OCI-LY1 (cell line): Measurements from ENCODE around the gene TEC.
A peak's percentile ranks its signal among the peaks of the same experiment; 100 is the strongest.

Source experiments
- H2AFZ ChIP-seq: fragments of 200-600 bp; sonication (generic), shearing (Covaris generic); 2 replicates; pipeline ENCODE4 v1.6.0; 2014; ENCODE audit warnings: antibody characterized with exemption, mild to moderate bottlenecking, low read length
- H3F3A ChIP-seq: fragments of 200-600 bp; sonication (generic), shearing (Covaris generic); 2 replicates; pipeline ENCODE4 v1.6.0; 2014; ENCODE audit warnings: mild to moderate bottlenecking, antibody characterized with exemption, low read length, moderate library complexity; ENCODE audit not compliant: insufficient read depth
- H3K27ac ChIP-seq: fragments of 200-600 bp; sonication (generic); 2 replicates; pipeline ENCODE4 v1.5.1; 2014; ENCODE audit warnings: low read length, mixed run types, mild to moderate bottlenecking, low read depth; ENCODE audit not compliant: poor library complexity, severe bottlenecking
- H3K27me3 ChIP-seq: fragments of 200-600 bp; sonication (generic); 2 replicates; pipeline ENCODE4 v1.6.0; 2014; ENCODE audit warnings: antibody characterized with exemption, mild to moderate bottlenecking, low read length, moderate library complexity; ENCODE audit not compliant: insufficient read depth
- H3K36me3 ChIP-seq: fragments of 200-600 bp; sonication (generic); 2 replicates; pipeline ENCODE4 v1.6.1; 2014; ENCODE audit warnings: mild to moderate bottlenecking, antibody characterized with exemption, low read length, moderate library complexity, mixed read lengths; ENCODE audit not compliant: insufficient read depth
- H3K4me1 ChIP-seq: fragments of 200-600 bp; sonication (generic); 2 replicates; pipeline ENCODE4 v1.5.1; 2014; ENCODE audit warnings: mild to moderate bottlenecking, low read length, moderate library complexity; ENCODE audit not compliant: insufficient read depth, severe bottlenecking
- H3K4me2 ChIP-seq: fragments of 200-600 bp; sonication (generic), shearing (Covaris generic); 2 replicates; pipeline ENCODE4 v1.6.1; 2014; ENCODE audit warnings: low read length
- H3K4me3 ChIP-seq: fragments of 200-600 bp; sonication (generic); 2 replicates; pipeline ENCODE4 v1.5.1; 2014; ENCODE audit warnings: low read length, low read depth, mild to moderate bottlenecking, mixed read lengths; ENCODE audit not compliant: poor library complexity, severe bottlenecking
- H3K79me2 ChIP-seq: fragments of 200-600 bp; shearing (Covaris generic); 2 replicates; pipeline ENCODE4 v1.6.1; 2016; ENCODE audit warnings: mixed run types, low read length, mixed read lengths; ENCODE audit not compliant: insufficient read depth
- H3K9ac ChIP-seq: fragments of 200-600 bp; sonication (generic), shearing (Covaris generic); 2 replicates; pipeline ENCODE4 v1.6.1; 2014; ENCODE audit warnings: mild to moderate bottlenecking, low read length, mixed read lengths
- H3K9me2 ChIP-seq: fragments of 200-600 bp; sonication (generic), shearing (Covaris generic); 2 replicates; pipeline ENCODE4 v1.6.1; 2014; ENCODE audit warnings: low read depth, mild to moderate bottlenecking, low read length, mixed read lengths
- H3K9me3 ChIP-seq: fragments of 200-600 bp; shearing (Covaris generic); 2 replicates; pipeline ENCODE4 v1.6.1; 2014; ENCODE audit warnings: low read length, mixed read lengths
- H4K20me1 ChIP-seq: fragments of 200-600 bp; sonication (generic), shearing (Covaris generic); 2 replicates; pipeline ENCODE4 v1.6.0; 2016; ENCODE audit warnings: mild to moderate bottlenecking, low read length; ENCODE audit not compliant: insufficient read depth
- EZH2 ChIP-seq: fragments of 200-600 bp; sonication (generic), shearing (Covaris generic); IDR thresholded peaks from 2 replicates; pipeline ENCODE4 v1.8.0; 2017; ENCODE audit warnings: borderline replicate concordance, mixed run types, mild to moderate bottlenecking, antibody characterized with exemption, low read length, moderate library complexity, mixed read lengths
- TF ChIP-seq, protein P1 (sequence below): fragments of 200-600 bp; sonication (generic), shearing (Covaris generic); IDR thresholded peaks from 2 replicates; pipeline ENCODE4 v1.5.1; 2017; ENCODE audit warnings: mild to moderate bottlenecking, antibody characterized with exemption, low read length, moderate library complexity, mixed read lengths

TEC gene

DNA sequence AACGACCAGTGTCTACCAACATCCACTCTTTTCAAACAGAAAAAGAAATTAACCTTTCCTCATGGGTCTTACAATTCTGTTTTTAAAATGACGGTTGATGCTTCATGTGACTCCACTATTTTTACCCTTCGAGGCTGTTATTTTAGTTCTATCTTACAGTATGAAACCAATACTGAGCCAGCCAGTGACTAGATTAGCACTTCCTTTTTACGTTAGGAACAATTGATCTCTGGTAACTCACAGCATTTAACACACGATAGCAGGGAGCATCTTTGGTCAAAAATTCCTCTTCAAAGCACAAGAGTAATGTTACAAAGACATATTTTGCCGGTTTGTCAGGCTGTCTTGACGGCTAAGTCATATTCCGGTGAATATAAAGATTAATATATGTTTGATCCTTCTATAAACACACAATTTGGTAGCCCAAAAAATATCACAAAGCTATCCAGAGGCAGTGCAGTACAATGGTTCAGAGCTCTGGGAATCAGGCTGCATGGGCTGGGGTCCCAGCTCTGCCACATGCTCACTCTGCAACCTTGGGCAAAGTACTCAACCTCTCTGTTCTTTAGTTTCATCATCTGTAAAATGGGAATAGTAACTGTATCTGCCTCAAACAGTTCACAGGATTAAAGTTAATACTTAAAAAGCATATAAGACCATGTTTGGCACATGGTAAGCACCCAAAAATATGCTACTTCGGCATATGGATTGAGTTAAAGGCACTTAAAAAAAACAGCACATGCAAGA lies 72.7 kb downstream of the TEC start:
- H3F3A ChIP-seq, result no peaks in the 10 kb centered on the region
- peak overlapping the region; percentile 18 for H3K4me3 ChIP-seq
- no peaks in the 10 kb centered on the region for H3K9me3 ChIP-seq
- no peaks in the 10 kb centered on the region for H4K20me1 ChIP-seq
- no peak overlapping the region for H2AFZ ChIP-seq
- H3K27ac ChIP-seq, result peak overlapping the region; percentile 58
- H3K4me2 ChIP-seq, result peak overlapping the region; percentile 48
- peak overlapping the region; percentile 35; the same call in 1 of the 2 replicates for H3K9ac ChIP-seq
- no peaks in the 10 kb centered on the region for H3K9me2 ChIP-seq
- H3K27me3 ChIP-seq, result no peaks in the 10 kb centered on the region
- H3K4me1 ChIP-seq, result peaks cover 68% of the 10 kb centered on the region
- TF ChIP-seq EZH2, result no peak
- TF ChIP-seq, protein P1, sequence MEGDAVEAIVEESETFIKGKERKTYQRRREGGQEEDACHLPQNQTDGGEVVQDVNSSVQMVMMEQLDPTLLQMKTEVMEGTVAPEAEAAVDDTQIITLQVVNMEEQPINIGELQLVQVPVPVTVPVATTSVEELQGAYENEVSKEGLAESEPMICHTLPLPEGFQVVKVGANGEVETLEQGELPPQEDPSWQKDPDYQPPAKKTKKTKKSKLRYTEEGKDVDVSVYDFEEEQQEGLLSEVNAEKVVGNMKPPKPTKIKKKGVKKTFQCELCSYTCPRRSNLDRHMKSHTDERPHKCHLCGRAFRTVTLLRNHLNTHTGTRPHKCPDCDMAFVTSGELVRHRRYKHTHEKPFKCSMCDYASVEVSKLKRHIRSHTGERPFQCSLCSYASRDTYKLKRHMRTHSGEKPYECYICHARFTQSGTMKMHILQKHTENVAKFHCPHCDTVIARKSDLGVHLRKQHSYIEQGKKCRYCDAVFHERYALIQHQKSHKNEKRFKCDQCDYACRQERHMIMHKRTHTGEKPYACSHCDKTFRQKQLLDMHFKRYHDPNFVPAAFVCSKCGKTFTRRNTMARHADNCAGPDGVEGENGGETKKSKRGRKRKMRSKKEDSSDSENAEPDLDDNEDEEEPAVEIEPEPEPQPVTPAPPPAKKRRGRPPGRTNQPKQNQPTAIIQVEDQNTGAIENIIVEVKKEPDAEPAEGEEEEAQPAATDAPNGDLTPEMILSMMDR, result no peak
- H3K36me3 ChIP-seq, result no peaks in the 10 kb centered on the region
- no peaks in the 10 kb centered on the region; the same call in 1 of the 2 replicates for H3K79me2 ChIP-seq

DNA sequence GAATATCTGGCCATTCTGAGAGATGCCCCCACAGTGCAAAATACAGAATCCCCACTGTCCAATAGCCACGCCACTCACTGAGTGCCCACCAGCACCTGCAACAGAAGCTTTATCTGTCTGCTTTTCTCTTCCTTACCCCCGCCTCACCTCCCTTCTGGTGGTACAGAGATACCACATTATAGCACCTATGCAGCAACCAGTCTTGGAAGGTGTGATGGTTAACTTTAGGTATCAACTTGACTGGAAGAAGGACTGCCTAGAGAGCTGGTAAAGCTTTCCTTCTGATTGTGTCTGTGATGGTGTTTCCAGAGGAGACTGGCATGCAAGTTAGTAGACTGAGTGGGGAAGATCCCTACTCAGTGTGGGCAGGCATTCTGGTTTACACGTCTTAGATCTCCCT lies 73.8 kb downstream of the TEC start:
- no peaks in the 10 kb centered on the region for H3K27me3 ChIP-seq
- H3K4me1 ChIP-seq, result peaks cover 70% of the 10 kb centered on the region
- H4K20me1 ChIP-seq, result no peaks in the 10 kb centered on the region
- H3K9ac ChIP-seq, result peak overlapping the region; percentile 33; the same call in 1 of the 2 replicates
- no peaks in the 10 kb centered on the region; the same call in 1 of the 2 replicates for H3K79me2 ChIP-seq
- no peaks in the 10 kb centered on the region for H3K36me3 ChIP-seq
- no peaks in the 10 kb centered on the region for H3K9me2 ChIP-seq
- no peaks in the 10 kb centered on the region for H3K9me3 ChIP-seq
- H3F3A ChIP-seq, result no peaks in the 10 kb centered on the region
- peak overlapping the region; percentile 48 for H3K4me2 ChIP-seq
- H3K4me3 ChIP-seq, result no peak overlapping the region
- TF ChIP-seq, protein P1, result no peak
- TF ChIP-seq EZH2, result no peak
- H3K27ac ChIP-seq, result peak overlapping the region; percentile 58
- no peak overlapping the region for H2AFZ ChIP-seq

DNA sequence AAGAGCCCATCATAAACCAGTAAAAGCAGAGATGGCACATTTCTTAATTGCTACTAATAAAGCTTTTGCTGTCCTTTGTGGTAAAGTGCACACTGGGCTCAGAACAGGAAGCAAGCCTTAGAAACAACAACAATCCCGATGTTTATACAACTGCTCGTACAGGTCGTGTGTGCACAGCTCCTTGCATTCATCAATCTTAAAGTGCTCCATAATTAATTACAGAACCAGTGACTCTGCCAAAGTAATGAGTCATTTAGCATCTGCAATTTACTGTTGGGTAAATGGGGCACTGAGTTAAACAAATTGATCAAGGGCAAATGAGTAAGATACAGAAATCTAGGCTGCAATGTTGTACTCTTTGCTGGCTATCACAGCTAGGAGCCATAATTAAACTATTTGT lies 74.3 kb downstream of the TEC start:
- Histone ChIP-seq H3K4me1 (peaks cover 75% of the 10 kb centered on the region), H3K27ac (peak overlapping the region; percentile 58), H3F3A (no peaks in the 10 kb centered on the region), H3K4me3 (no peak overlapping the region), H3K4me2 (peak overlapping the region; percentile 48), H3K9me2 (no peaks in the 10 kb centered on the region), H3K9me3 (no peaks in the 10 kb centered on the region), H3K9ac (no peak overlapping the region; the same call in 1 of the 2 replicates), H3K79me2 (no peaks in the 10 kb centered on the region; the same call in 1 of the 2 replicates), H2AFZ (no peak overlapping the region), H4K20me1 (no peaks in the 10 kb centered on the region), H3K36me3 (no peaks in the 10 kb centered on the region), H3K27me3 (no peaks in the 10 kb centered on the region)
- no peak for TF ChIP-seq EZH2
- TF ChIP-seq, protein P1, result no peak
